Kidney tubule cell (primary cell): ENCODE data around the gene CNNM1.

ENCODE experiments used
- DNase-seq: peaks from one replicate; pipeline ENCODE4 v3.0.0-alpha.2; 2018; ENCODE audit warnings: low spot score

CNNM1 gene

DNA sequence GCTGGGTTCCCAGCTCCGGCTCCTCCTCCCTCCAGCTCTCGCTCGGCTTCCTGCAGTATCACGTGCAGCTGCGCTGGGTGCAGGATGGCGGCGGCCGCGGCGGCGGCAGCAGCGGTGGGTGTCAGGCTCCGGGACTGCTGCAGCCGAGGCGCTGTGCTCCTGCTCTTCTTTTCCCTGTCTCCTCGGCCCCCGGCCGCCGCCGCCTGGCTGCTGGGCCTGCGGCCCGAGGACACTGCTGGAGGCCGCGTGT lies at the start of gene CNNM1:
TSS of gene CNNM1 (plus strand) at position 53 of the 250 bp plus-strand sequence. CDS start at position 85, 32 bp downstream.
- peak; percentile 57 for DNase-seq

DNA sequence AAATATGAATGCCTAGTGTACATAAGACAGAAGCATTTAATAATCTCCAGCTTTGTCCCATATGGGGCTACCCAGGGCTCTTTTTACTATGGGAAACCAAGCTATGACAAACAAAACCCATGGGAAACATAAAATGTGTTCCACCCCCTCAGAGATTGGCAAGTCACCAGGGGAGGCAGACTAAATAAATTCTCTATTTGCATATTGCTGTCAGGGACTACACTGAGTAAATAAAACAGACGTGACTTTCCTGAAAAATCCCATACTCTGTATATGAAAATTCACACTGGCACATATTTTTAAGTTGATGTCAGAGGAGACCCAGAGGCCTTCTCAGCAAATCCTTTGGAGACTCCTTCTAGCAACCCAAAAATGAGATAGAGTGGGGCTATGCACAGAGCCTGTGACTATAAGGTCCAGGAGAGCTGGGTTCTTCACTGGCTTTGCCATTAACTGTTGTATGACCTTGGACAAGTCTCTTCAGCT lies 49.5 kb upstream of the CNNM1 start:
- DNase-seq, result peak; percentile 72

DNA sequence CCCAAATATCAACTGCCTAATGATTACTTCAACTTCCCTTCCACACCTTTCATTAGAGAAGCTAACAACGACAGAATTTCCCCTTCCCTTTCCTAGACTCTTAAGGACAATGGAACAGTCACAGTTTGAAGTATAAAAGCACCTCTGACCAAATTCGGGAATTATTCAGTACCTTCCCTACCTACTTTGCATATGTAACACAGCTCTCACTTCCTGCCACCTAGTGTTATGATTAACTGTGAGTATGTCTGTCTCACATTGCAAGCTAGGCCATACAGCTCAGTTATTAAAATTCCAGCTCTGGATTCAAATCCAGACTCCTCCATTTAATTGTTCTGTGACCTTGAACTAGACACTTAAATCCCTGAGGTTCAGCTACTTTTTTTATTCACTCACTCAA lies 48.7 kb upstream of the CNNM1 start:
- peak; percentile 55 for DNase-seq

DNA sequence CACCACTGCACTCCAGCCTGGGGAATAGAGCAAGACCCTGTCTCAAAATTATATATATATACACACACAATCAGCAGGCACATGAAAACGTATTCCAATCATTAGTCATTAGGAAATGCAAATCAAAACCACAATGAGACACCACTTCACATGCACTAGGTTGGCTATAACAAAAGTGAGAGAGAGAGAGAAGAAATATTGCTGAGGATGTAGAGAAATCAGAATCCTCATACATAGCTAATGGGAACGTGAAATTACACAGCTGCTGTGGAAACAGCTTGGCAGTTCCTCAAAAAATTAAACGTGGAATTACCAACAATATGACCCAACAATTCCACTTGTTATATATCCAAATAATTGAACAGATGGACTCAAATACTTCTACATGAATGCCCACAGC lies 43.3 kb upstream of the CNNM1 start:
- peak; percentile 38 for DNase-seq

DNA sequence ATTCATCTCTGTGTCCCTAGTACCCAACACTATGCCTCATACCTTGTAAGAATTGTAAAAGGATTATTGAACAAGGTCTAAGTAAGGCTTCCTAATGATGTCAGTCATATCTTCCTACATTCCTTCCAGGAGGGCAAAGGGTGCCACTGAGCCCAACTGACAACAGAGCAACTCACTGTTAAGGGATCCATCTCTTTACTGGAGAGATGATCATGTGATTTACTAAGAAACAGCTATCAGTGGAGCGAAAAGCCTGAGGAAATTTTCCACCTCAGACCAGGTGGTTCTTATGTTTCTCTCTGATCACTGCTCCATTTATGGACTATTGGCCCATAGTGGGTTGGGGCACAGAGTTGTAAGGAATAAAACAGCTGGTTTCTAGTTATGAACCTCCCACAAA lies 38.9 kb upstream of the CNNM1 start:
- DNase-seq, result no peak

DNA sequence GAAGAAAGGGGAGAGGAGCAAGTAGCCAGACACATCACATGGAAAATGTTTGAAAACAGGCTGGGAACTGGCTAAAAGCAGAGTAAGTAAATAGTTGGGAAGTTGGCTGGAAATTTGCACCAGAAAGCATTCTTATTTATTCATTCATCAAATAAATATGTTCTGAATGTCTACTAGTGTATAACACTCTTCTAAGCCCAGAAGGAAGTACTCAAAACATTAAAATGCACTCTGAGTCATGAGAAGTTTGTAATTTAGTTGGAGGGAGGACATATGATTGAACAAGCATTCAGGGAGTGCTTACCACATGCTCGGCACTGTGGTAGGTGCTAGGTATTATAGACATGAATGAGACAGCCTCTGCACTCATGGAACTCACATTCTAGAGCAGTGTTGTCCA lies 37.0 kb upstream of the CNNM1 start:
- DNase-seq, result peak; percentile 77

DNA sequence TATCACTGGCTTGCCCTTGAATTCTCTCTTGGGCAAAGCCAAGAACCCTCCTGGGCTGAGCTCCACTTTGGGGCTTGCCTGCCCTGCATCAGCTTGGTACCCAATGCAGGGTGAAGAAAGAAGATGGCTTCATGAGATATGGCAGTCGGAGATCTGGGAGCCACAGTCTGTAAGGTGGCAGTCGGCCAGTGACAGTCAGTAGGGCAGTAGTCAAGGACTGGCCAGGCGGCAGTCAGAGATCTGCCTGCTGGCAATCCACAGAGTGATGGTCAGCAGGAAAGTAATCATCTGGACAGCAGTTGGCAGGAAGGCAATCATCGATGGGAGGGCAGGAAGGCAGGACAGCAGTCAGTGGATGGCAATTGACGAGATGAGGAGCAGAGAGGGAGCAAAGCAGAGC lies 32.6 kb upstream of the CNNM1 start:
- no peak for DNase-seq

DNA sequence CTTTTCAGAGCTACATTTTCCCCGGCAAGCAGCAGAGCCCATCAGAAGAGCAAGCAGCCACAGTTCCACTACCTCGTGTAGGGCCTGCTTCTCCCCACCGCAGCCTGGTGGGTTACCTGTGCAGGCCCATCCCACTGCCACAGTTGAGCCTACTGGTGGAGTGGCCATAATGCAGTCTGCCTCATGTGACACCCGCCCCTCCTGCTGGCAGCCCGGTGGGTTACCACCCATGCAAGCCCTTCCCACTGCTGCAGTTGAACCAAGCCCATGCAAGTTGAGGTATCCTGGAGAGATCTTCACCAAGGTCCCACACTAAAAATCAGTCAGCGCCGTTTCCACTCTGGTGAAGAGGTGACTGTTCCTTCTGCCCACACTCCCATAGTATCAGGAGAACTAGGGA lies 32.1 kb upstream of the CNNM1 start:
- DNase-seq, result no peak

DNA sequence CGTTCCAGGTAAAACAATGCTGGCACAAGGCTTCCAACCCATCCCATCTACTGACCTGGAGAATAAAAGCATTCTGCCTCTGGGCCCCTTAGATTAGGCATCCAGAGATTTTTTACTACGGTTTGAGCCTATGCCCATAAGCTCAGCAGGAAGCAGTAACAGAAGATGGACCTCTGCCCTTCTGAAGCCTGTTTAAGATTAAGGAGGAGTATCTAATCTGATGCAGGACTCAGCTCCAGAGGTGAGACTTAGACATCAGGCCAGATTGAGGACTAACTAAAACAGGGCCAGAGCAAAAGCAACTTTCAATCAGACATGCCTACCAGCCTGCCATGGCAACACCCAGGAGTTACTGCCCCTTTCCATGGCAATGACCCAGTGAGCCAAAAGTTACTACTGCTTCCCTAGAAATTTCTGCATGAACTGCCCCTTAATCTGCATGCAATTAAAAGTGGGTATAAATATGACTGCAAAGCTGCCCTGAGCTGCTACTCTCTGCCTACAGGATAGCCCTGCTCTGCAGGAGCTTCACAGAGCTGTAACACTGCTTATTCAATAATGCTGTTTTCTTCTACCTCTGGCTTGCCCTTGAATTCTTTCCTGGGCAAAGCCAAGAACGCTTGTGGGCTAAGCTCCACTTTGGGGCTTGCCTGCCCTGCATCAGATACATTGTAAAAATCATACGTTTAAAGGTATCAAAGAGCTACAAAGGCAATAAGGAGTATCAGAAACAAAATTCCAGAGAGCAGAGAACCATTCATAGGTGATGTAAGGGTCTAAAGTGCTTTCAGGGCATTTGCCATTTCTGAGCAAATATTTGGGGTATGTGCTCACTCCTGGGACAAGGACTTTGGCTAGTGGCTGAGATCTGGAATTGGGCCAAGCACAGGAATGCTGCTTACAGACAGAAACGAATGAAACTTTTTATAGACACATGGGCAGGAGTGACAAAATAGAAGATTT lies 25.0 kb upstream of the CNNM1 start:
- DNase-seq, result peak; percentile 59

DNA sequence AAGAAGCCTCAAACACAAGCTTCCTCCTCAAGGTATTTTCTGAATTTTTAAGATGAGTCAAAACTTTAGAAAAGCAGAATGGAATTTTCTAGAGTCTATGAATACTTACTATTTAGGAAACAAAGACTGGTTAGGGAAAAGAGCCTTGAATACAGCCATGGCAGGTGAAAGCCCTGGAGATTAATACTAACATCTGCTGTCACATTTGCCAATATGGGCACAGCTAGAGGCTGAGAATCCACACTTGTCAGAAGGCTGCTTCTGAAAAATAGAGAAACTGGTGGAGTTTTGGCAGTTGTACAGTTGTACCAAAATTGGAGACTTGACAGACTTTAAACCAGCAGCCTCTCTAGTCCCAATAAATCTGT lies 24.3 kb upstream of the CNNM1 start:
- DNase-seq, result no peak

DNA sequence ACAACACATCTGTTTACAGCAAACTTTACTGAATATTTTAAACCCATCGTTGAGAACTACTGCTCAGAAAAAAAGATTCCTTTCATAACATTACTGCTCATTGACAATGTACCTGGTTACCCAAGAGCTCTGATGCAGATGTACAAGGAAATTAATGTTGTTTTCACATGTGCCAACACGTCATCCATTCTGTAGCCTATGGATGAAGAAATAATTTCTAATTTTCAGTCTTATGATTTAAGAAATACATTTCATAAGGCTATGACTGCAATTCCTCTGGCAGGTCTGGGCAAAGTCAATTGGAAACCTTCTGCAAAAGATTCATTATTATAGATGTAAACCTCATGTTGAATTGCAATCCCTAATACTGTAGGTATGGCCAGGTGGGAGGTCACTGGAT lies 16.7 kb upstream of the CNNM1 start:
- no peak for DNase-seq

DNA sequence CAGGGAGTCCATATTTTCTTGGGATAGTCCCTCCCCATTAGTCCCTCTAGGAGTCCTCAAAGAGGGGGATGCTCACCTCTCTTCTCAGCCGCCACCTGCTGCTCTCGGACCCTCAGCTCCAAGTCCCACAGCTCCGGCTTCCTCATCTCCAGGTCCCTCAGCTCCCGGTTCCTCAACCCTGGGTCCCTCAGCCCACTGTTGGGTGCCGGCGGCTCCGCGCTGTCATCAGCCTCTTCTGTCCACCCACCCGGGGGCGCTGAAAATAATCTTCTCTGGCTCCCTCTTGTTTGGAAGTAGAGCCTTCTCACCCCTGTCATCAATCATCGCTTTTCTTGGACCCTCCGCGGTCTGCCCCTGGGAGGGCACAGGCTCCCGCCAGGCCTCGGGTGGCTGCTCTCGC lies 13.3 kb upstream of the CNNM1 start:
- no peak for DNase-seq

DNA sequence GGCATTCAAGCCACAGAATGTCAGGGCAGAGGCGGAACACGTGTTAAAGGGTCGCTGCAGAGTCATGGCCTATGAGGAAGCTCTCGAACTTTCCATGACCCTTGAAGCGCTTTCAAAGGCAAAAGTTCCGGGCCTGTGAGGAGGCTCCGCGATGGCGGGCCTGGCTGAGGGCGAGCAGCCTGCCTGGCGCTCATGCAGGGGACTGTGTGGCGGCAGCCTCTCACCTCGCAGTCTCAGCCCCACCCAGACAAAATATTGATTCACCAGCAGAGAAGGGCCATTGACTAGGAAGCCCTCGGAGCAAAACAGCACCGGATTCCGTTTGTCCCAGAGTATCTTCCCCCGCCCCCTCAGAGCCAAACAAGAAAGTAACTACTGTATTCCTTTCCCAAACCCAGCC lies 12.8 kb upstream of the CNNM1 start:
- DNase-seq, result no peak

DNA sequence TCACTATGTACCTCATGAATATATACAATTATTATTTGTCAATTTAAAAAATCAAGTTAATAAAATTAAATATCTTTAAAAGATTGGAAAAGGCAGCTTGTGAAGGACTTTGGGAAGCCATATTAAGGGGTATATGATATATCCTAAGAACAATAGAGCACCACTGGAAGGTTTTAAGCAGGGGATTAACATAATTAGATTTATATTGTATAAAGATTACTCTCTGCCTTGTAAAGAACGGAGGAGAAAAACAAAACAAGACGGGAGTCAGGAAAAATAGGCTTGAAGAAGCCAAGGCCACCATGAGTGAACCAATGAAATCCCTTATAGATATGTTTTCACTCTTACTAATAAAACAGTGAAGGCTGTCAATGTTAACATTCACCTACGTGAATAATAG lies 11.1 kb upstream of the CNNM1 start:
- DNase-seq, result no peak

DNA sequence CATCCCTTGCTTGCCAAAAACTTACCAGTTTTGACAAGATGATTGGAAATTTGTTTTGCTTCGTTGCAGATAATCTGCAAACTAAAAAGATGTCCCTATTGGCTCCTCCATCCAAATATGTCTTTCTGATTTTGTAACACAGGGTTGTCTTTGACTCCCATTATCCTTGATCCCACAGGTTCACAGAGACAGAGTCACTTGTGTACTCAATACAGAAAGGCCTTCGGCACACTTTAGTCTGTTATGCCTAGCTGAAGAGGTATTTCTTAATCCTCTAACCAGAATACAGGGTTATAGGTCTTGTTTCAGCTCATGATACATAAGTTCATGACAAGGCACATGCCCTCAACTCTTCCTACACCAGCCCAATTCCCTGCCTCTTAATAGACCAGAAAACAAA lies 10.7 kb upstream of the CNNM1 start:
- DNase-seq, result no peak

DNA sequence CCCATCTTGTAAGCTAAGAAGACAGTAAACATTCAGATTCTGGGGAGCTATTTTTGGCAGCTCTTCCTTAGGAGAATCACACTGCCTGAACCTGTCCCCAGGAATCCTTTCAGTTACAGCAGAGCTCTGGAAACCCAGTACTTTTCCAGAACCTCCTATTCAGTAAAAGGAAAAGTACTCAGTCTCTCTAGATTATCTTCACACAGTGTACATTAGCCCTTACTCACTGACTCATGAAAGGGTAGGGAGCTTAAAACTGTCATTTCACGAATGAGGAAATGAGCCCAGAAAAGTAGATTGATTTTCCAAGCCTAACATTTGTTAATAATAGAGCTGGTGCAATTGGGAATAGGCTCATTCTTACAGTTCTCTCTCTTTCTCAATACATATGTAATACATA lies 3.9 kb upstream of the CNNM1 start:
- peak; percentile 42 for DNase-seq

DNA sequence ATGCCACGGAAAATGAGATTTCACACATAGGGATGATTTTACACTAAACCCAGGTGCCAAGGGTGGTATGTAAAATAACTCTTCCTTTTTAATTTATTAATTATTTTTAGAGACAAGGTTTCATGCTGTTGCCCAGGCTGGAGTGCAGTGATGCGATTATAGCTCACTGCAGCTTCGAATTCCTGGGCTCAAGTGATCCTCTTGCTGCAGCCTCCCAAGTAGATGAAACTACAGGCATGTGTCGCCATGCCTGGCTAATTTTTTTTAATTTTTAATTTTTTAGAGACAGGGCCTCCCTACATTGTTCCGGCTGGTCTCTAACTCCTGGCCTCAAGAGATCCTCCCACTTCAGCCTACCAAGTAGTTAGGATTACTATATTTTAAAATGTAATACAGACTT lies 2.3 kb upstream of the CNNM1 start:
- DNase-seq, result peak; percentile 66

DNA sequence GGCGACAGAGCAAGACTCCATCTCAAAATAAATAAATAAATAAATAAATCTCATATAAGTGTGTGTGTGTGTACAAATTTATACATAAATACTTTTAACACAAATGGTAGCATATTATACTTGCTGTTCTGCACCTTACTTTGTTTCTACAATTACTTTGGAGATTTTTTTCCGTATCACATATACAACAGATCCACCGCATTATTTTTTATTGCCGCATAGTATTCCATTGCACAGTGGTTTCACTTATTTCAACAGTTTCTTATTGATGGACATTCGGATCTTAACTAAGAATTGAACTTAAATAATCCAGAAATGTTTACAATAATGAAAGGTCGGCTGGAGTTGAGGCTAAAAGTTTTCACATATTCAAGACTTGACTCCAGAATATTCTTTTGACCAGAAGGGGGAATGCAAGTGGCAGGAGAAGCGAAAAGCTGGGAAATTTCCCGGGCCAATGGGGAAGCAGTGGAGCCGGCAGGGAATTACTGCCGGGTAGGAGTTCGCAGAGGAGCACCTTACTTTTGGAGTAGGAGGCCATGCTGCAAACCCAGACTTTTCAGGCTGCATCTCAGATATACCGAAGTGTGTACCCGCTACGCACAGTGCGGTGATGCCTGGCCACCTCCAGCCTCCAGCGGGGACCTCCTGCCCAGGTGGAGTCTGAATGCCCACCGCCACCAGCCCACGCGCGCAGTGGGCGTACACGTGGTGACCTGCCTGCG lies 415 bp upstream of the CNNM1 start:
- DNase-seq, result peak; percentile 30

DNA sequence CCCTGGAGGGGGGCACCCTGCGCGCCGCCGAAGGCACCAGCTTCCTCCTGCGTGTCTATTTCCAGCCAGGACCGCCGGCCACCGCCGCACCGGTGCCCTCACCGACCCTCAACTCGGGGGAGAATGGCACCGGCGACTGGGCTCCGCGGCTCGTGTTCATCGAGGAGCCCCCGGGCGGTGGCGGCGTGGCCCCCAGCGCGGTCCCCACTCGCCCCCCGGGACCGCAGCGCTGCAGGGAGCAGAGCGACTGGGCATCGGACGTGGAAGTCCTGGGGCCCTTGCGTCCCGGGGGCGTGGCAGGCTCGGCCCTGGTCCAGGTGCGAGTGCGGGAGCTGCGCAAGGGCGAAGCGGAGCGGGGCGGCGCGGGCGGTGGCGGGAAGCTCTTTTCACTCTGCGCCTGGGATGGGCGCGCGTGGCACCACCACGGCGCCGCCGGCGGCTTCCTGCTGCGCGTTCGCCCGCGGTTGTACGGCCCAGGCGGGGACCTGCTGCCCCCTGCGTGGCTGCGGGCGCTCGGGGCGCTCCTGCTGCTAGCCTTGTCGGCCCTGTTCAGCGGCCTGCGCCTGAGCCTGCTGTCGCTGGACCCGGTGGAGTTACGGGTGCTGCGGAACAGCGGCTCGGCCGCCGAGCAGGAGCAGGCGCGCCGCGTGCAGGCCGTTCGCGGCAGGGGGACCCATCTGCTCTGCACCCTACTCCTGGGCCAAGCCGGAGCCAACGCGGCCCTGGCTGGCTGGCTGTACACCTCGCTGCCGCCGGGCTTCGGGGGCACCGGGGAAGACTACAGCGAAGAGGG lies 594 bp downstream of the CNNM1 start:
- peak; percentile 26 for DNase-seq

DNA sequence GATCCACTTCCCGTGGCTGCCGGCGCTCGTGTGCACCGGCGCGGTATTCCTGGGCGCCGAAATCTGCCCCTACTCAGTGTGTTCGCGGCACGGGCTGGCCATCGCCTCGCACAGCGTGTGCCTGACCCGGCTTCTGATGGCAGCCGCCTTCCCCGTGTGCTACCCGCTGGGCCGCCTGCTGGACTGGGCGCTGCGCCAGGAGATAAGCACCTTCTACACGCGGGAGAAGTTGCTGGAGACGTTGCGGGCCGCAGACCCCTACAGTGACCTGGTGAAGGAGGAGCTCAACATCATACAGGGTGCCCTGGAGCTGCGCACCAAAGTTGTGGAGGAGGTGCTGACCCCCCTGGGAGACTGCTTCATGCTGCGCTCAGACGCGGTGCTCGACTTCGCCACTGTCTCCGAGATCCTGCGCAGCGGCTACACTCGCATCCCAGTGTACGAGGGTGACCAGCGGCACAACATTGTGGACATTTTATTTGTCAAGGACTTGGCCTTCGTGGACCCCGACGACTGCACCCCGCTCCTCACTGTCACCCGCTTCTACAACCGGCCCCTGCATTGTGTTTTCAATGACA lies 1.3 kb downstream of the CNNM1 start:
- no peak for DNase-seq

DNA sequence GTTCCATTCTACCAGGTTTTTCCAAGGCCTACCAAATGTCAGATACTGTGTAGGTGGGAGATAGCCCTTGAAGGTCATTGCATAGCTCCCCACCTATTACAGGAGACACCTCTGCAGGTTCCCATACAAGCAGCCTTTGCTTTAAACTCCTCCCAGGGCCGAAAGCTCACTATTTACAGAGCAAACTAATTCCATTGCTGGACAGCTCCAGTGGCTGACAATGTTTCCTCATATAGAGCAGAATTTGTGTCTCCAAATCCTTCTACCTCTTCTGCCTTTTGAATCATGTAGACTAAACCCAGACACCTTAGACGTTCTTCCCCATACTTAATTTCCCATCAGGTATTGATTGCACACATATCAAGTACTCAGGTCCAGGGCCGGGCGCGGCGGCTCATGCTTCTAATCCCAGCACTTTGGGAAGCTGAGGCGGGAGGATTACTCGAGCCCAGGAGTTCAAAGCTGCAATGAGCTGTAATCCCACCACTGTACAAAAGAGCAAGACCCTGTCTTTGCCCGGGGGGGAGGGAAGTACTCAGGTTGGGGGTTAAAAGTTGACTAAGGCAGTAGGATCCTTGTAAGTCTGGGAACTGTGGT lies 2.1 kb downstream of the CNNM1 start:
- peak; percentile 27 for DNase-seq

DNA sequence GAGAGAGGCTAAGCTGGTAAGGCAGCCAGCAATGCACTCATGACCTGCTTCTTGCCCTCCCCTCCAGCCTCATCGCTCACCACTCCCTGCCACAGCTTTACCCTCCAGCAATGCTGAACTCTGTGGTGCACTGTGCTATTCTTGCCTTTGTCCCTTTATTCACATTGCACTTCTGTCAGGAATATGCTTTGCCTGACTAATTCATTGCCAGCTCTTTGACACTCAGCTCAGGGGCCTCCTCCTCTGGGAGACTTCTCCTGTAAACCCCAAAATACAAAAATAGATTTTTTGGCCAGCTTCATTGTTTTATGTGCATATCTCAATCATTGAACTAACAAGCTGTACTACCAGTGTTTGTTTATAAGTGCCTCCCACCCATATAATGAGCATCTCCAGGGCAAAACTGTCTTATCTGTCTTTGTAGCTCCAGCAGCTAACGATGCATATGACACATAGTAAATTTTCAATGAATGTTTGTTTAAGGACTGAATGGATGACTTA lies 8.2 kb downstream of the CNNM1 start:
- DNase-seq, result peak; percentile 68
